ENCODE results near the gene TBC1D17.

The TBC1D17 gene

GRCh38 chr19:49874503-49875157 is 2.9 kb upstream of the TBC1D17 start:
- Histone ChIP-seq H2AFZ (ENCODE audit: low read length) (no peak overlapping the region), H3K36me3 (ENCODE audit: insufficient read depth, low read length) (peaks cover 16% of the 10 kb centered on the region), H3K9me2 (ENCODE audit: low read depth, low read length) (no peaks in the 10 kb centered on the region), H3K4me3 (ENCODE audit: low read depth, low read length, poor library complexity, severe bottlenecking) (peak overlapping the region; percentile 93), H4K20me1 (ENCODE audit: insufficient read depth, low read length) (no peaks in the 10 kb centered on the region), H3K4me1 (ENCODE audit: insufficient read depth, low read length, severe bottlenecking) (peaks cover 40% of the 10 kb centered on the region), H3K9ac (ENCODE audit: low read length) (peak overlapping the region; percentile 98; the same call in 1 of the 2 replicates), H3K79me2 (ENCODE audit: insufficient read depth, low read length) (peaks cover 8% of the 10 kb centered on the region), H3K9me3 (ENCODE audit: low read length) (no peaks in the 10 kb centered on the region), H3K27me3 (ENCODE audit: insufficient read depth, low read length) (no peaks in the 10 kb centered on the region), H3F3A (ENCODE audit: insufficient read depth, low read length) (no peaks in the 10 kb centered on the region), H3K27ac (ENCODE audit: low read depth, low read length, poor library complexity, severe bottlenecking) (peak overlapping the region; percentile 93), H3K4me2 (ENCODE audit: low read length) (peak overlapping the region; percentile 96)
- no peak for TF ChIP-seq EZH2 (IDR thresholded peaks at IDR 0.05; ENCODE audit: borderline replicate concordance, low read length)
- TF ChIP-seq, protein P1, sequence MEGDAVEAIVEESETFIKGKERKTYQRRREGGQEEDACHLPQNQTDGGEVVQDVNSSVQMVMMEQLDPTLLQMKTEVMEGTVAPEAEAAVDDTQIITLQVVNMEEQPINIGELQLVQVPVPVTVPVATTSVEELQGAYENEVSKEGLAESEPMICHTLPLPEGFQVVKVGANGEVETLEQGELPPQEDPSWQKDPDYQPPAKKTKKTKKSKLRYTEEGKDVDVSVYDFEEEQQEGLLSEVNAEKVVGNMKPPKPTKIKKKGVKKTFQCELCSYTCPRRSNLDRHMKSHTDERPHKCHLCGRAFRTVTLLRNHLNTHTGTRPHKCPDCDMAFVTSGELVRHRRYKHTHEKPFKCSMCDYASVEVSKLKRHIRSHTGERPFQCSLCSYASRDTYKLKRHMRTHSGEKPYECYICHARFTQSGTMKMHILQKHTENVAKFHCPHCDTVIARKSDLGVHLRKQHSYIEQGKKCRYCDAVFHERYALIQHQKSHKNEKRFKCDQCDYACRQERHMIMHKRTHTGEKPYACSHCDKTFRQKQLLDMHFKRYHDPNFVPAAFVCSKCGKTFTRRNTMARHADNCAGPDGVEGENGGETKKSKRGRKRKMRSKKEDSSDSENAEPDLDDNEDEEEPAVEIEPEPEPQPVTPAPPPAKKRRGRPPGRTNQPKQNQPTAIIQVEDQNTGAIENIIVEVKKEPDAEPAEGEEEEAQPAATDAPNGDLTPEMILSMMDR (IDR thresholded peaks at IDR 0.05; ENCODE audit: low read length): no peak

DNA sequence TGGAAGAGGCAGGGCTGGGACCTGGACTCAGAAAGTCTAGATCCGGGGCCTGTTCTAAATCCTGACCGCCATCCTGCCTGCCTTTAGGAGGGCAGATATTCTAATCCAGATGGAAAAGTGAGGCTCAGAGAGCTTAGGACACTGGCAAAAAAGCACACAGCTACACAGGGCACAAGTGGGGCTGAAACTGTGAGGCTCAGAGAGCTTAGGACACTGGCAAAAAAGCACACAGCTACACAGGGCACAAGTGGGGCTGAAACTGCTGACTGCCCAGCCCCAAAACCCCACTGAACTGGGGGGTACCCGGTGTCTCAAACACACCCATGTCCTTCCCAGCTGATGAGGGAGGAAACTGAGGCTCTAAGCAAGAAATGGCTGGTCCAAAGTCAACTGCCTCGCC is 2.3 kb upstream of the TBC1D17 start:
- Histone ChIP-seq H3K4me3 (ENCODE audit: low read depth, low read length, poor library complexity, severe bottlenecking) (peak overlapping the region; percentile 93), H3K9me2 (ENCODE audit: low read depth, low read length) (no peaks in the 10 kb centered on the region), H3F3A (ENCODE audit: insufficient read depth, low read length) (no peaks in the 10 kb centered on the region), H3K27ac (ENCODE audit: low read depth, low read length, poor library complexity, severe bottlenecking) (peak overlapping the region; percentile 93), H3K9ac (ENCODE audit: low read length) (peak overlapping the region; percentile 98), H3K79me2 (ENCODE audit: insufficient read depth, low read length) (peaks cover 8% of the 10 kb centered on the region), H2AFZ (ENCODE audit: low read length) (no peak overlapping the region), H3K9me3 (ENCODE audit: low read length) (no peaks in the 10 kb centered on the region), H3K36me3 (ENCODE audit: insufficient read depth, low read length) (peaks cover 20% of the 10 kb centered on the region), H3K27me3 (ENCODE audit: insufficient read depth, low read length) (no peaks in the 10 kb centered on the region), H3K4me1 (ENCODE audit: insufficient read depth, low read length, severe bottlenecking) (peaks cover 35% of the 10 kb centered on the region), H4K20me1 (ENCODE audit: insufficient read depth, low read length) (no peaks in the 10 kb centered on the region), H3K4me2 (ENCODE audit: low read length) (peak overlapping the region; percentile 96)
- TF ChIP-seq, protein P1 (IDR thresholded peaks at IDR 0.05; ENCODE audit: low read length): no peak
- no peak for TF ChIP-seq EZH2 (IDR thresholded peaks at IDR 0.05; ENCODE audit: borderline replicate concordance, low read length)

DNA sequence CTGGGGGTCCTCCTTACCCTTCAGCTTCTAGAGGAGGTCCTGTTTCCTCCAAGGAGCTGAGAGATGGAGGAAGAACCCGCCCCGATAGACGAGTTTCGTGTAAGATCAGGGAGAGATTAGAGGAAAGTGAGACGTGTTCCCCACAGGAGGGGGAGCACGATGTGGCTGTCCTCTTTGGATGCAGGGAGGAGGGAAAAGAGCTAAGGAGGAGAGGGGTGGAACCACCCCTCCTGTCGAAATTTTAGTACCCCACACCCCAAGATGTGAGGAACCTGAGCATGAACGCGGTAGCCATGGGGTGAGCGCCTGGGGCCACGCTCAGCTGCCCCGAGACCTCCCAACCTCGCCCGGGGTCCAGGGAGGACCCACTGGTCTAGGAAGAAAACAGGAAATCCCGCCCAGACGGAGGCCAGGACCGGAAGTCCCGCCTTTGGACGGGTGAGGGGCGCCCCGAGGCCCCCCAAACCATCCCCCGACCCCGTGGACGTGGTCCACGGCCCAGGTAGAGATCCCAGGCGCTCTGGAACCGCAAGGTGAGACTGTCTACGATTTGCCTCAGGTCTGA is 1.6 kb upstream of the TBC1D17 start:
- Histone ChIP-seq H3K27ac (ENCODE audit: low read depth, low read length, poor library complexity, severe bottlenecking) (peak overlapping the region; percentile 93), H3K79me2 (ENCODE audit: insufficient read depth, low read length) (peaks cover 8% of the 10 kb centered on the region), H3K4me2 (ENCODE audit: low read length) (peak overlapping the region; percentile 96), H3F3A (ENCODE audit: insufficient read depth, low read length) (no peaks in the 10 kb centered on the region), H4K20me1 (ENCODE audit: insufficient read depth, low read length) (no peaks in the 10 kb centered on the region), H3K9me3 (ENCODE audit: low read length) (no peaks in the 10 kb centered on the region), H3K36me3 (ENCODE audit: insufficient read depth, low read length) (peaks cover 24% of the 10 kb centered on the region), H3K27me3 (ENCODE audit: insufficient read depth, low read length) (no peaks in the 10 kb centered on the region), H3K4me3 (ENCODE audit: low read depth, low read length, poor library complexity, severe bottlenecking) (peak overlapping the region; percentile 93), H2AFZ (ENCODE audit: low read length) (no peak overlapping the region), H3K9ac (ENCODE audit: low read length) (peak overlapping the region; percentile 98), H3K9me2 (ENCODE audit: low read depth, low read length) (no peaks in the 10 kb centered on the region), H3K4me1 (ENCODE audit: insufficient read depth, low read length, severe bottlenecking) (peaks cover 30% of the 10 kb centered on the region)
- TF ChIP-seq, protein P1 (IDR thresholded peaks at IDR 0.05; ENCODE audit: low read length): no peak
- TF ChIP-seq EZH2 (IDR thresholded peaks at IDR 0.05; ENCODE audit: borderline replicate concordance, low read length): no peak
